Fibroblast of mammary gland (primary cell): ENCODE measurements around the gene MET.

Experiments used
- DNase-seq: peaks from one replicate; pipeline ENCODE4 v3.0.0-alpha.2; 2010; ENCODE audit warnings: low read depth
- H3K4me3 ChIP-seq: 2 replicates; pipeline ENCODE4 v1.5.1; 2011; ENCODE audit warnings: low read depth, mild to moderate bottlenecking, low read length, moderate library complexity; ENCODE audit not compliant: control insufficient read depth
- CTCF ChIP-seq: conservative IDR thresholded peaks from 2 replicates; pipeline ENCODE4 v1.5.1; 2011; ENCODE audit warnings: low read depth, low read length, inconsistent platforms; ENCODE audit not compliant: control insufficient read depth, insufficient read depth

Gene MET

GRCh38 chr7:116776046-116776445 is 104.0 kb downstream of the MET start:
- no peak for DNase-seq
- no peak overlapping the region for H3K4me3 ChIP-seq
- no peak for TF ChIP-seq CTCF

GRCh38 chr7:116776610-116777289 is 104.8 kb downstream of the MET start:
- peak; percentile 92 for DNase-seq
- no peak for TF ChIP-seq CTCF
- H3K4me3 ChIP-seq, result no peak overlapping the region

- TF ChIP-seq CTCF, result no peak
- H3K4me3 ChIP-seq, result no peak overlapping the region
- DNase-seq, result peak; percentile 69
Measured at GRCh38 chr7:116777651-116778281, 105.8 kb downstream of the MET start.

GRCh38 chr7:116779216-116779615 is 107.2 kb downstream of the MET start:
- no peak for TF ChIP-seq CTCF
- no peak for DNase-seq
- no peak overlapping the region for H3K4me3 ChIP-seq

GRCh38 chr7:116779931-116780330 is 107.9 kb downstream of the MET start:
- no peak for TF ChIP-seq CTCF
- DNase-seq, result no peak

GRCh38 chr7:116780521-116780920 is 108.5 kb downstream of the MET start:
- no peak for DNase-seq
- no peak for TF ChIP-seq CTCF
- H3K4me3 ChIP-seq, result no peak overlapping the region

More at GRCh38 chr7:116779931-116780330, 107.9 kb downstream of the MET start:
- H3K4me3 ChIP-seq, result no peak overlapping the region
